Mesodermal cell (in vitro differentiated cells): Measurements from ENCODE around the gene DNASE1.
"Not testable (repeated sequence)": the region's sequence is repeated elsewhere in the genome, so short reads cannot be mapped to it uniquely, and the experiment has no call there.

Experiments
- H3K27ac ChIP-seq: 2 replicates; pipeline ENCODE4 v1.7.0; 2013; ENCODE audit warnings: mild to moderate bottlenecking, low read depth, low read length, moderate library complexity; ENCODE audit not compliant: severe bottlenecking
- H3K36me3 ChIP-seq: 2 replicates; pipeline ENCODE4 v1.7.1; 2013; ENCODE audit warnings: mild to moderate bottlenecking, low read length, moderate library complexity; ENCODE audit not compliant: control insufficient read depth, insufficient read depth
- H3K4me1 ChIP-seq: one replicate; pipeline ENCODE4 v1.7.1; 2013; ENCODE audit warnings: mild to moderate bottlenecking, low read length; ENCODE audit not compliant: insufficient read depth, control insufficient read depth, poor library complexity, severe bottlenecking
- H3K4me3 ChIP-seq: 2 replicates; pipeline ENCODE4 v1.7.0; 2013; ENCODE audit warnings: low read length, control low read depth, mild to moderate bottlenecking; ENCODE audit not compliant: insufficient read depth, poor library complexity, severe bottlenecking; ENCODE audit errors: extremely low read depth
- H3K9me3 ChIP-seq: 2 replicates; pipeline ENCODE4 v1.7.1; 2013; ENCODE audit warnings: mild to moderate bottlenecking, low read length, moderate library complexity; ENCODE audit not compliant: control insufficient read depth
- WGBS, 2 experiments: methylation state at CpG; one replicate each; pipeline ENCODE4 v1.1.5; 2013; ENCODE audit warnings: missing lambda C conversion rate in 2 of 2; ENCODE audit not compliant: insufficient coverage in 2 of 2; 5-methylcytosine and 5-hydroxymethylcytosine counted together

Gene DNASE1

DNA sequence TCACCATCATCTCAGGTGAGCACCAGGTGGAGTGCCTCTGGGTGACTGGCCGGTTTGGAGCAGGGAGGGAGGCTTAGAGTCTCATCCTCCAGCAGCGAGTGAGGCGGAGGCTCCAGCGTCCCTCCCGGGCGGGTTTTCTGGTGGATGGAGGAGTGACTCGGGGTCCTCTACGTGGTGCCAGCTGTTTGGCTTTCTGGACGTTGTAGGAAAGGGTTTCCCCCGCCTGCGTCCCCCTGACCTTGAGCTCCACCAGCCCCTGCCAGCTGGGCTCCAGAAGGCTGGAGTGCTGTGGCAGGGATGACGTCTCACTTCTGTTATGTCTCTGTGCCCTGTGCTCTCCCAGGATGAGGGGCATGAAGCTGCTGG, 522 bp downstream of the DNASE1 start:
- Histone ChIP-seq H3K27ac (no peak overlapping the region), H3K9me3 (no peaks in the 10 kb centered on the region), H3K36me3 (peaks cover 75% of the 10 kb centered on the region), H3K4me1 (no peaks in the 10 kb centered on the region), H3K4me3 (no peak overlapping the region)
- WGBS, 2 experiments, result 87 to 91% methylated on average over 7 to 12 of the region's 12 CpGs

DNA sequence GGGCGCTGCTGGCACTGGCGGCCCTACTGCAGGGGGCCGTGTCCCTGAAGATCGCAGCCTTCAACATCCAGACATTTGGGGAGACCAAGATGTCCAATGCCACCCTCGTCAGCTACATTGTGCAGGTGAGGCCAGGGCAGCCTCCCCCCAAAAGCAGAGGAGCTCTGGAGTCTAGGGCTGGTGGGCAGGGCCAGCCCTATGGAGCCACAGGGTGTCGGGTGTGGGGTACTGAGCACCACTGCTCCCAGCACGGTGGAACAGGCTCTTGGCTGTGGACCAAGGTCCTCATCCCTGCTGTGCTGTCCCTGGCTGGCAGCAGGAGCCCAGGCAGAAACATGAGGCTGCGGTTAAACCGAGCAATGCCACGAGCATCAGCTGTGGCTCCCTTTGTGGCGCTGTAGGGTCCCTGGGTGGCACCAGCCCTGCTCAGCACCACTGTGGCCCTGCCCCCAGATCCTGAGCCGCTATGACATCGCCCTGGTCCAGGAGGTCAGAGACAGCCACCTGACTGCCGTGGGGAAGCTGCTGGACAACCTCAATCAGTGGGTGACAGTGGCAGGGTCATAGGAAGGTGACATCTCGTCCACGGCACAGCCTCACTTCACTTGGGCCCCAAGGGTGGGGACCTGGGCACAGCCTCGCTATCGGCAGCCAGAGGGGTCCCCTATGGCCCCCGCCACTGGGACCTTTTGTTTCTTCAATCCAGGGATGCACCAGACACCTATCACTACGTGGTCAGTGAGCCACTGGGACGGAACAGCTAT, 1.1 kb downstream of the DNASE1 start:
- no peak overlapping the region for H3K27ac ChIP-seq
- peaks cover 81% of the 10 kb centered on the region for H3K36me3 ChIP-seq
- no peaks in the 10 kb centered on the region for H3K4me1 ChIP-seq
- no peaks in the 10 kb centered on the region for H3K9me3 ChIP-seq
- H3K4me3 ChIP-seq, result no peak overlapping the region
- 94 to 96% methylated on average over 19 to 21 of the region's 21 CpGs for WGBS, 2 experiments

DNA sequence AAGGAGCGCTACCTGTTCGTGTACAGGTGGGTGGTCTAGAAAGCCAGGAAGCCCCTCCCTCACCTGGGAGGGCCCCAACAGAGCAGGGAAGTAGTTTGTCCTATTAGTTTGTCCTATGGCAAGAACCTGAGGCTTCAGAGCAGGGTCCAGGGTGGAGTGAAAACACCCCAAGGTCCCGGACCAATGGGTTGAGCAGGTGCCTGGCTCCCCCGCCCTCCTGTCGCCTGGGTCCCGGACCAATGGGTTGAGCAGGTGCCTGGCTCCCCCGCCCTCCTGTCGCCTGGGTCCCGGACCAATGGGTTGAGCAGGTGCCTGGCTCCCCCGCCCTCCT, 1.6 kb downstream of the DNASE1 start:
- H3K36me3 ChIP-seq, result peaks cover 81% of the 10 kb centered on the region
- 83% methylated on average over 1 of the region's 10 CpGs; no CpG with 5 or more reads in 1 of the 2 experiments for WGBS, 2 experiments
- H3K4me3 ChIP-seq, H3K9me3 ChIP-seq, H3K4me1 ChIP-seq, H3K27ac ChIP-seq: not testable (repeated sequence)

DNA sequence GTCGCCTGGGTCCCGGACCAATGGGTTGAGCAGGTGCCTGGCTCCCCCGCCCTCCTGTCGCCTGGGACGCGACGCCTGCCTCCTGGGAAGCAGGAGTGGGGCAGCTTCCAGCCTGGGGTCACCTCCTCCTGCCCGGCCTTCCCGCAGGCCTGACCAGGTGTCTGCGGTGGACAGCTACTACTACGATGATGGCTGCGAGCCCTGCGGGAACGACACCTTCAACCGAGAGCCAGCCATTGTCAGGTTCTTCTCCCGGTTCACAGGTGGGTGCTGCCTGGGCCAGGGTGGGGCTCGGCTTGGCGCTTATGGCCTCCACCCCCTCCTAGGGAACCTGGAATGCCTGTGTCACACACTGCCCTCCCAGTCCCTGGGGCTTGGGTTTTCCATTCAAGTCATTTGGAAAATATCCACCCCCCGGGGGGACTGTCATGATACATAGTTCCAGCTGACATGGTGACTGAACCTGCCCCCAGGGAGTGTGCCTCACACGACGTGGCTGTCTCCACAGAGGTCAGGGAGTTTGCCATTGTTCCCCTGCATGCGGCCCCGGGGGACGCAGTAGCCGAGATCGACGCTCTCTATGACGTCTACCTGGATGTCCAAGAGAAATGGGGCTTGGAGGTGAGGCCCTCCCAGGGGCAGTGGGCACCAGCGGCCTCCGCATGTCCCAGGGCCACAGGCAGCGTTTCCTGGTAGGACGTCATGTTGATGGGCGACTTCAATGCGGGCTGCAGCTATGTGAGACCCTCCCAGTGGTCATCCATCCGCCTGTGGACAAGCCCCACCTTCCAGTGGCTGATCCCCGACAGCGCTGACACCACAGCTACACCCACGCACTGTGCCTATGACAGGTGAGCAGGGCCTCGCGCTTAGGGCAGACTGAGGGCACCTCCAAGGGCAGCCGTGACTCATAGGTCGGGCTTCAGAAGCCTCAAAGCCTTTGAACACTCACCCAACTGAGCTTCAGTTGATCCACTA, 2.3 kb downstream of the DNASE1 start:
- no peaks in the 10 kb centered on the region for H3K9me3 ChIP-seq
- no peak overlapping the region for H3K27ac ChIP-seq
- peaks cover 84% of the 10 kb centered on the region for H3K36me3 ChIP-seq
- no peaks in the 10 kb centered on the region for H3K4me1 ChIP-seq
- no peak overlapping the region for H3K4me3 ChIP-seq
- WGBS, 2 experiments, result 94 to 96% methylated on average over 36 to 38 of the region's 42 CpGs

DNA sequence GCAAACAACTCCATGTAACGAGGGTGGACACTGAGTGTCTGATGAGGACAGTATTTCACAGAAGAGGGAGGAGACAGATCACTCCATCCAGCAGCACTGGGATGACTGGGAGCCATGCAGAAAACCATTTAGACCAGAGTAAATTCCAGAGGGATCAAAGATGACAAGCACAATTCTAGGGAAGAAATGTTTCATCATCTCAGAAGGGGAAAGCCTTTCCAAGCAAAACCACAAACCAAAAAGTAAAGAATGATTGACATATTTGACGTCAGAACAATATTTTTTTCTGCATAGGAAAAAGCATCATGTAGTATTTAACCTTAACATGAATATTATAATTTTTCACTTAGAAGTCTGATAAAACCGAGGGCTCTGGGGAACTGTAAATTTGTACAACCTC, 4.8 kb downstream of the DNASE1 start:
- Histone ChIP-seq H3K36me3 (peaks cover 87% of the 10 kb centered on the region), H3K9me3 (no peaks in the 10 kb centered on the region), H3K4me1 (no peaks in the 10 kb centered on the region), H3K27ac (no peak overlapping the region), H3K4me3 (no peak overlapping the region)
- 100% methylated on average over 1 of the region's 3 CpGs for WGBS, 2 experiments

DNA sequence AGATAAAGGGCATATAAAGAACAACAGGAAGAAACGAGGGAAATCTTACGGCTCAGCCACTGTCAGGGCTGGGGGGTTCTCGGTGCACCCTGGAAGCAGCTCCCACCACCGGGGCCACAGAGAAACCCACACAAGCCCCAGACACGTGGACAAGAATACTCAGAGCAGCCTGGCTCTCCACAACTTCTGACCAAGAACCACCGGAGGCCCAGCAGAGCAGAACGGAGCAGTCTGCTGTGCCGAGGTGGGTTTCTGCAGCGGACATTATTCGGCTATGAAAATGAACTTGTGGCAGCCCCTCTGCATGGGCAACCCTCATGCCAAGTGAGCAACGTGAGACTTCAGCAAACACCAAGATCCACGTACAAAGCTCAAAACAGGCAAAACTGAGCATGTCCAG, 6.8 kb downstream of the DNASE1 start:
- no peaks in the 10 kb centered on the region for H3K9me3 ChIP-seq
- WGBS, 2 experiments, result 93 to 95% methylated on average over 11 to 12 of the region's 12 CpGs
- H3K27ac ChIP-seq, result no peak overlapping the region
- H3K4me1 ChIP-seq, result no peaks in the 10 kb centered on the region
- no peak overlapping the region for H3K4me3 ChIP-seq
- peaks cover 93% of the 10 kb centered on the region for H3K36me3 ChIP-seq

DNA sequence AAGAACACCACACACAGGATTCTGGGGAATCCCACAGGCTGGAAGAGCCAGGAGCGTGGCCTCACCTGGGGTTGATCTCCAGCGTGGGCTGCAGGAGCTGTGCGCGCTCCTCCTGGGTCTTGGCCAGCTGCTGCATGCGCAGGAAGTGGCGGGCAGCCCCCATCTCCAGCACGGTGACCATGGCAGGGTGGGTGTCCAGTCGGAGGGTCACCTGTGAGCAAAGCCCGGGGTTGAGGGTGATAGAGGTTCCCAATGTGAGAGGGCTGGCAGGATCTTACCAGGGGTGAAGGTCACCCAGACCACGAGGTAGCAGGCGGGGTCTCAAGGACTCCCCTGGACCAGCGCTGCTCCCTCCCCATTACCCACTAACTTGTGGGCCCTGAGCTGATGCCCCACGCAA, 7.4 kb downstream of the DNASE1 start:
- no peaks in the 10 kb centered on the region for H3K4me1 ChIP-seq
- H3K4me3 ChIP-seq, result no peak overlapping the region
- H3K36me3 ChIP-seq, result peaks cover 89% of the 10 kb centered on the region
- no peaks in the 10 kb centered on the region for H3K9me3 ChIP-seq
- 96 to 98% methylated on average over 10 to 12 of the region's 13 CpGs for WGBS, 2 experiments
- H3K27ac ChIP-seq, result no peak overlapping the region

DNA sequence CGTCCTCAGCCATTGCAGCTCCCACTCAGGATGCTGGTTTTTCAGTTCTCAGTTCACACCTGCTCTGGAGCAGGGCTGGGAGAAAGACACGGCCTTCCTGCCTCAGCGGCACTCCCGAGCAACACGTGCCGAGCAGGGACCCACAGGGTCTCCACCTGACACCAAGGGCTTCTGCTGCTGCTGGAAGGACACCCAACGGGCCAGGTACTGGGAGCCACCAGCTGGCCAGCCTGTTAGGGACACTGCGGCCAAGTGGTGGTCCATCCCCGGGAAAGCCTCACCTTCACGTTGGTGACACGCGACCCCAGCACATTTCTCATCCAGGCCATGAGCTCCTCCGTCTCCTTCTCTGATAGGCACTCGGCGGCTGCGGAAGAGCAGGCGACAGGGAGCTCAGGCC, 8.1 kb downstream of the DNASE1 start:
- H3K4me3 ChIP-seq, result no peak overlapping the region
- 97 to 98% methylated on average over 14 to 17 of the region's 17 CpGs for WGBS, 2 experiments
- H3K27ac ChIP-seq, result no peak overlapping the region
- peaks cover 87% of the 10 kb centered on the region for H3K36me3 ChIP-seq
- H3K9me3 ChIP-seq, result no peaks in the 10 kb centered on the region
- H3K4me1 ChIP-seq, result no peaks in the 10 kb centered on the region

DNA sequence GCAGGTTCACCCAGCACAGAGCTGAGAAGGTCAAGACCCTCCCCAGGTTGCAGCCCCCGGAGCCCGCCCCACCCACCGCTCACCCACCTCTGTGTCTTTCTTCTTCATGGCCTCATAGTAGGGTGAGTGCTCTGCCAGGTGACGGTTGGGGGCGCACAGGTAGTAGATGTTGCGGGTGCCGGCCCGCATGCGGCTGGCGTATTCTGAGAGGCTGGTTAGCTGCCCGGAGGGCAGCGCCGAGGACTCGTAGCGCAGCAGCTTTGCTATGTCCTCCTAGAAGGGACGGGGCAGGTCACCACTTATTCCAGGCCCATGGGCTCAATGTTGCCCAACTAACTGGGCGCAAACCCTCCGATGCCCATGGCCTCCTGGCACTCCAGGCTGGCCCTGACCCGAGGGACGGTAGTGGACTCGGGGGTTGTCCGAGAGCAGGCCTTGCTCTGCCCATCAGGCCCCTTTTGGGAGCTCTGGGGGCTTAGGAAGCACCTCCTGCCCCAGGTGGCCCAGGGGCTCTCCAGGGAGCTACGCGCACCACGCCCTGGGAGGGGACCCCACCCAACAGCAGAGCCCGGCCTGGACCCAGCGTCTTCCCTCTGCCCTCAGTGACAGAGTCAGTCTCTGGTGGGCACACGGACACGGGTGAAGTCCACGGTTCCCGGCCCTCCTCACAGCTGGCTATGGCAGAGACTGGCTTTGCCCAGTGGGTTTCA, 9.9 kb downstream of the DNASE1 start:
- H3K9me3 ChIP-seq, result no peaks in the 10 kb centered on the region
- no peaks in the 10 kb centered on the region for H3K4me1 ChIP-seq
- peaks cover 83% of the 10 kb centered on the region for H3K36me3 ChIP-seq
- H3K27ac ChIP-seq, result no peak overlapping the region
- WGBS, 2 experiments, result 96 to 97% methylated on average over 26 to 27 of the region's 31 CpGs
- H3K4me3 ChIP-seq, result no peak overlapping the region

DNA sequence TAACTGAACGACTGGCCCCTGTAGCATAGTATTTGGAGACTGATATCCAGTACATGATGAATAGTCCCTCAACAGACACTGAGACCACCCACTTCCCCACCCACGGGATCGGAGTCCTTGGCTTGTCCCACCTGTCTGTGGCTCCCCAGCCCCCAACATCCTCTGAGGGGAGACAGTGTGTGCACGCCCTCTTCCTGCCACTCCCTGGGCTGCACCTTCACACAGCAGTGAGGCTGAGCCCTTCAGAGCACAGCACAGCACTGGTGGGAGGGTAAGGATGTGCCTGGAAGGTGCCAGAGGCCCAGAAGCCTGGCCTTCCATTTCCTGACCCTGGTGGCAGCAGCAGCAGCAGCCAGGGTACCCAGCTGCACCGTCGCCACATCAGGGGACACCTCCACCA, 11.0 kb downstream of the DNASE1 start:
- WGBS, 2 experiments, result 89 to 92% methylated on average over 3 to 4 of the region's 6 CpGs
- Histone ChIP-seq H3K27ac (no peak overlapping the region), H3K4me1 (no peaks in the 10 kb centered on the region), H3K36me3 (peaks cover 80% of the 10 kb centered on the region), H3K4me3 (no peak overlapping the region), H3K9me3 (no peaks in the 10 kb centered on the region)
